HepG2 (cell line): ENCODE measurements around the gene AMBRA1. TPM values are rescaled to one million over a fixed set of nuclear protein-coding genes. Genes with fewer than 3 reads are reported as not detected.

Experiments used
- AKAP8 ChIP-seq: sonication (generic); formaldehyde crosslinking; IDR thresholded peaks from 2 replicates; pipeline ENCODE4 v1.5.1; 2020; ENCODE audit warnings: mild to moderate bottlenecking, missing genetic modification reagents
- ATF1 ChIP-seq: IDR thresholded peaks from 2 replicates; pipeline ENCODE4 v1.6.1; 2016; ENCODE audit warnings: mild to moderate bottlenecking, control low read depth
- CCDC6 ChIP-seq: sonication (generic); formaldehyde crosslinking; IDR thresholded peaks from 2 replicates; pipeline ENCODE4 v1.8.1; 2022; ENCODE audit warnings: mild to moderate bottlenecking, missing genetic modification reagents, moderate library complexity
- GMEB2 ChIP-seq: IDR thresholded peaks from 2 replicates; pipeline ENCODE4 v1.6.1; 2016; ENCODE audit warnings: missing biosample characterization, missing genetic modification reagents, low read depth
- GTF2F1 ChIP-seq: fragments of 150-350 bp; IDR thresholded peaks from 2 replicates; pipeline ENCODE4 v1.6.1; 2014; ENCODE audit warnings: low read length
- HNF4A ChIP-seq: sonication (generic); formaldehyde crosslinking; IDR thresholded peaks from 2 replicates; pipeline ENCODE4 v1.4.0; 2020; ENCODE audit warnings: missing genetic modification reagents
- HNRNPH1 ChIP-seq: fragments of 200-400 bp; formaldehyde crosslinking; optimal IDR thresholded peaks from 2 replicates; pipeline ENCODE3; 2017; ENCODE audit warnings: mild to moderate bottlenecking, low read depth, low read length
- KLF11 ChIP-seq: IDR thresholded peaks from 2 replicates; pipeline ENCODE4 v1.6.1; 2016; ENCODE audit warnings: missing compliant biosample characterization
- RAD21 ChIP-seq: fragments of 450-650 bp; formaldehyde crosslinking; IDR thresholded peaks from 2 replicates; pipeline ENCODE4 v1.5.0; 2020; ENCODE audit warnings: mild to moderate bottlenecking
- RCOR2 ChIP-seq: IDR thresholded peaks from 2 replicates; pipeline ENCODE4 v1.6.1; 2016; ENCODE audit warnings: missing biosample characterization, missing genetic modification reagents
- SIN3B ChIP-seq: fragments of 150-350 bp; IDR thresholded peaks from 2 replicates; pipeline ENCODE4 v1.6.1; 2014; ENCODE audit warnings: low read length
- SRSF1 ChIP-seq: fragments of 200-400 bp; formaldehyde crosslinking; optimal IDR thresholded peaks from 2 replicates; pipeline ENCODE3; 2017; ENCODE audit warnings: mild to moderate bottlenecking, low read depth, low read length, moderate library complexity
- TARDBP ChIP-seq: sonication (generic); formaldehyde crosslinking; IDR thresholded peaks from 2 replicates; pipeline ENCODE4 v1.8.0; 2022; ENCODE audit warnings: mild to moderate bottlenecking, missing genetic modification reagents
- THYN1 ChIP-seq: sonication (generic); formaldehyde crosslinking; IDR thresholded peaks from 2 replicates; pipeline ENCODE4 v1.8.1; 2023; ENCODE audit warnings: low read depth, mild to moderate bottlenecking, moderate library complexity, missing genetic modification reagents, borderline replicate concordance
- ZBTB14 ChIP-seq: sonication (generic); formaldehyde crosslinking; IDR thresholded peaks from 2 replicates; pipeline ENCODE4 v1.4.0; 2020; ENCODE audit warnings: missing genetic modification reagents
- ZNF121 ChIP-seq: sonication (generic); formaldehyde crosslinking; IDR thresholded peaks from 2 replicates; pipeline ENCODE4 v1.5.0; 2020; ENCODE audit warnings: mild to moderate bottlenecking, missing genetic modification reagents
- ZNF251 ChIP-seq: sonication (generic); formaldehyde crosslinking; IDR thresholded peaks from 2 replicates; pipeline ENCODE4 v1.9.0; 2021; ENCODE audit warnings: mild to moderate bottlenecking, missing genetic modification reagents
- ZNF572 ChIP-seq: sonication (generic); formaldehyde crosslinking; IDR thresholded peaks from 2 replicates; pipeline ENCODE4 v1.5.1; 2020; ENCODE audit warnings: mild to moderate bottlenecking, missing genetic modification reagents
- polyA plus RNA-seq, 8 experiments: library from polyadenylated mRNA; depleted of rRNA in 3 of 8; stranded (reverse) in 7 of 8; unstranded in 1 of 8; fragments of >200 nt; fragmentation: Illumina TruSeq in 4 of 8; extraction: Trizol in 4 of 8; gene quantifications; 2 replicates each; pipeline versions ENCODE4 v1.2.1 to v1.2.3, GENCODE V29; 2011 to 2016; ENCODE audit warnings: low read depth in 4 of 8, missing spikeins in 1 of 8, mixed read lengths in 1 of 8; ENCODE audit not compliant: insufficient read depth in 1 of 8
- total RNA-seq, 5 experiments: library from RNA; depleted of rRNA; stranded (reverse); fragments of >200 nt; fragmentation: Illumina TruSeq; extraction: Trizol; gene quantifications; 2 replicates each; pipeline ENCODE4 v1.2.3, GENCODE V29; 2016; ENCODE audit warnings: low read depth in 1 of 5
- TF ChIP-seq, protein P1 (sequence below): sonication (generic); formaldehyde crosslinking; IDR thresholded peaks from 2 replicates; pipeline ENCODE4 v1.4.0; 2020; ENCODE audit warnings: missing genetic modification reagents
- TF ChIP-seq, protein P2 (sequence below): sonication (generic); formaldehyde crosslinking; IDR thresholded peaks from 2 replicates; pipeline ENCODE4 v1.5.1; 2020; ENCODE audit warnings: missing genetic modification reagents, mild to moderate bottlenecking, borderline replicate concordance

AMBRA1 gene
- total and polyA plus RNA-seq, 2 of the 13 experiments (the other 11 are each of a cell fraction or from before 2014, with no cell fraction given), result 15.7 to 26.0 TPM

DNA sequence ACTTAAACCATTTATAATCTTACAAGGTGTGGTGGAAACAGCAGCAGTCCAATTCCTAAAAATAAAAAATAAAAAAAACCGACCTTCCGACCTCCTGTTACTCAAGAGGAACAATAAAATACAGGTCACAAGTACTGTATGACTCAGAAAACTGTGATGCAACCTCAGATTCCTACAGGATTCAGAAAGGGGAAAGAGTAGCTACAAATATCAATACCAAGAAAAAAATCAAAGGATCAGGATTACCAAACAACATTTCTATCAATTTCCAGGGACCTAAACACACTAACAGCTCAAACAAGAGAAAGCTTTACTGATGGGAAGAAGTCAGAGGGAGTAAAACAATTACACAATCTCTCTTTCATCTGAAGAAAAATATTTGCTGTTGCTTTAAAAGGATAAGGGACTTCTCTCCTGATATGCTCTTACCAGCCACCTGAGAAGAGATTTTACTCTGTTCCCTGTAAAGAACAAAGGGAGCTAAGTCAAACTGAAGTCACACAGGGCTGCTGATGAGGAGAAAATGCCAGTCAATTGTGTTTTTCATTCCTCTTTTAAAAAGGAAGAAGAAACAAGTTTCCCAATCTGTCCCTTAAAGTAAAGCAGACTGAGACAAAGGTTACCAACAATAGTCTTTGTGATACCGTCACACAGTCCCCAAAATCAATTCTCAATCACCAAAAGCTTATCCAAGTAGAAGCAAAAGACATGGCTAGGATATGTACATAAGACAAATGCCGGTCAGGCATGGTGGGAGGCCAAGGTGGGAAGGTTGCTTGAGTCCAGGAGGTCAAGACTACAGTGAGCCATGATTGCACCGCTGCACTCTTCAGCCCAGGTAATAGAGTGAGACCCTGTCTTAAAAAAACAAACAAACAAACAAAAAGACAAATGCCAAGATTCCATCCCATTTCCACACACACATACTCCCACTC is 39.3 kb downstream of the AMBRA1 start (continued):
- TF ChIP-seq GMEB2 (CRISPR knock-in tag) (no peak), ZNF572 (CRISPR knock-in tag) (no peak), ZNF121 (CRISPR knock-in tag) (no peak), THYN1 (CRISPR knock-in tag) (no peak), SRSF1 (no peak), RCOR2 (CRISPR knock-in tag) (peak; percentile 96; the same call in 1 of the 2 replicates), HNF4A (CRISPR knock-in tag) (peak; percentile 81), ATF1 (peak; percentile 82), HNRNPH1 (no peak), AKAP8 (no peak), GTF2F1 (no peak), TARDBP (CRISPR knock-in tag) (peak; percentile 89), ZNF251 (CRISPR knock-in tag) (no peak), RAD21 (CRISPR knock-in tag) (no peak), CCDC6 (peak; percentile 33; the same call in 1 of the 2 replicates), ZBTB14 (CRISPR knock-in tag) (no peak), KLF11 (CRISPR knock-in tag) (no peak), SIN3B (no peak)
- TF ChIP-seq, protein P1, sequence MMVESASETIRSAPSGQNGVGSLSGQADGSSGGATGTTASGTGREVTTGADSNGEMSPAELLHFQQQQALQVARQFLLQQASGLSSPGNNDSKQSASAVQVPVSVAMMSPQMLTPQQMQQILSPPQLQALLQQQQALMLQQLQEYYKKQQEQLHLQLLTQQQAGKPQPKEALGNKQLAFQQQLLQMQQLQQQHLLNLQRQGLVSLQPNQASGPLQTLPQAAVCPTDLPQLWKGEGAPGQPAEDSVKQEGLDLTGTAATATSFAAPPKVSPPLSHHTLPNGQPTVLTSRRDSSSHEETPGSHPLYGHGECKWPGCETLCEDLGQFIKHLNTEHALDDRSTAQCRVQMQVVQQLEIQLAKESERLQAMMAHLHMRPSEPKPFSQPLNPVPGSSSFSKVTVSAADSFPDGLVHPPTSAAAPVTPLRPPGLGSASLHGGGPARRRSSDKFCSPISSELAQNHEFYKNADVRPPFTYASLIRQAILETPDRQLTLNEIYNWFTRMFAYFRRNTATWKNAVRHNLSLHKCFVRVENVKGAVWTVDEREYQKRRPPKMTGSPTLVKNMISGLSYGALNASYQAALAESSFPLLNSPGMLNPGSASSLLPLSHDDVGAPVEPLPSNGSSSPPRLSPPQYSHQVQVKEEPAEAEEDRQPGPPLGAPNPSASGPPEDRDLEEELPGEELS (CRISPR knock-in tag), result peak; percentile 90
- TF ChIP-seq, protein P2, sequence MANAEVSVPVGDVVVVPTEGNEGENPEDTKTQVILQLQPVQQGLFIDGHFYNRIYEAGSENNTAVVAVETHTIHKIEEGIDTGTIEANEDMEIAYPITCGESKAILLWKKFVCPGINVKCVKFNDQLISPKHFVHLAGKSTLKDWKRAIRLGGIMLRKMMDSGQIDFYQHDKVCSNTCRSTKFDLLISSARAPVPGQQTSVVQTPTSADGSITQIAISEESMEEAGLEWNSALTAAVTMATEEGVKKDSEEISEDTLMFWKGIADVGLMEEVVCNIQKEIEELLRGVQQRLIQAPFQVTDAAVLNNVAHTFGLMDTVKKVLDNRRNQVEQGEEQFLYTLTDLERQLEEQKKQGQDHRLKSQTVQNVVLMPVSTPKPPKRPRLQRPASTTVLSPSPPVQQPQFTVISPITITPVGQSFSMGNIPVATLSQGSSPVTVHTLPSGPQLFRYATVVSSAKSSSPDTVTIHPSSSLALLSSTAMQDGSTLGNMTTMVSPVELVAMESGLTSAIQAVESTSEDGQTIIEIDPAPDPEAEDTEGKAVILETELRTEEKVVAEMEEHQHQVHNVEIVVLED (CRISPR knock-in tag), result no peak
